Raji (cell line): ENCODE results near the gene HOXB2.

Experiments used
- POLR2A ChIP-seq: IDR thresholded peaks from 2 replicates; pipeline ENCODE4 v1.6.1; 2011; ENCODE audit warnings: low read depth, low read length, control low read depth; ENCODE audit not compliant: insufficient read depth

HOXB2 gene

GRCh38 chr17:48563385-48563838 lies 18.5 kb upstream of the HOXB2 start:
- no peak for TF ChIP-seq POLR2A

GRCh38 chr17:48562934-48563333 lies 18.0 kb upstream of the HOXB2 start:
- no peak for TF ChIP-seq POLR2A

- TF ChIP-seq POLR2A: no peak
Measured at GRCh38 chr17:48561884-48562810, 17.2 kb upstream of the HOXB2 start.

- TF ChIP-seq POLR2A: no peak
Measured at GRCh38 chr17:48559840-48560817, 15.2 kb upstream of the HOXB2 start.

GRCh38 chr17:48559122-48559839 lies 14.4 kb upstream of the HOXB2 start:
- no peak for TF ChIP-seq POLR2A

- TF ChIP-seq POLR2A: no peak
Measured at GRCh38 chr17:48558831-48559121, 13.9 kb upstream of the HOXB2 start.

- no peak for TF ChIP-seq POLR2A
Measured at GRCh38 chr17:48558057-48558830, 13.3 kb upstream of the HOXB2 start.

- no peak for TF ChIP-seq POLR2A
Measured at GRCh38 chr17:48556576-48557401, 11.9 kb upstream of the HOXB2 start.

GRCh38 chr17:48556229-48556575 lies 11.3 kb upstream of the HOXB2 start:
- TF ChIP-seq POLR2A: no peak

GRCh38 chr17:48555258-48556228 lies 10.6 kb upstream of the HOXB2 start:
- TF ChIP-seq POLR2A: no peak

- no peak for TF ChIP-seq POLR2A
Measured at GRCh38 chr17:48554412-48555257, 9.7 kb upstream of the HOXB2 start.

- no peak for TF ChIP-seq POLR2A
Measured at GRCh38 chr17:48553826-48554225, 8.9 kb upstream of the HOXB2 start.
